ENCODE data around the gene PRPF38B. TPM values are rescaled to one million over a fixed set of nuclear protein-coding genes. Genes with fewer than 3 reads are reported as not detected.

Gene PRPF38B
- total RNA-seq, 2 experiments from 2014 or later: 114 to 120 TPM

GRCh38 chr1:108692724-108693655 lies 880 bp downstream of the PRPF38B start:
- ATAC-seq (ENCODE audit: poor library complexity) (peak; percentile 73), DNase-seq (peak in 13 of 14 experiments; percentile 36 to 95 (median 71))
- Mint-ChIP-seq H3K4me1 (ENCODE audit: low read depth) (peaks cover 59% of the 10 kb centered on the region), H3K4me3 (peak overlapping the region; percentile 95), H3K9me3 (no peaks in the 10 kb centered on the region), H3K36me3 (ENCODE audit: low read depth) (peaks cover 59% of the 10 kb centered on the region), H3K27me3 (no peaks in the 10 kb centered on the region), H3K27ac (peak overlapping the region; percentile 97)
- Histone ChIP-seq H3K9me3 (ENCODE audit: control insufficient read depth in 1 of 2, insufficient read depth in 1 of 2, low read length in 2 of 2) (no peaks in the 10 kb centered on the region), H3K4me3 (ENCODE audit: low read length) (peak overlapping the region; percentile 89), H3K27ac (ENCODE audit: low read depth in 1 of 2, low read length in 2 of 2) (peak overlapping the region; percentile 99), H3K4me1 (ENCODE audit: insufficient read depth, low read length) (peaks cover 27% of the 10 kb centered on the region), H3K36me3 (ENCODE audit: insufficient read depth, low read length) (peaks cover 28% of the 10 kb centered on the region), H3K27me3 (ENCODE audit: control insufficient read depth in 1 of 2, insufficient read depth in 2 of 2, low read length in 2 of 2) (no peaks in the 10 kb centered on the region)
- TF ChIP-seq CTCF (IDR thresholded peaks at IDR 0.05): peak; percentile 65
- CTCF ChIA-PET: interaction anchor here (0.5 to 2.7 kb wide), 22 partner anchors 9 to 407 kb away, joined by 3 to 28 read pairs (median 4); partner anchors contain the start of genes EEIG2, HENMT1 and STXBP3
- POLR2A ChIA-PET: interaction anchor here (0.7 to 5.6 kb wide), 46 partner anchors 8 to 1645 kb away, joined by 3 to 481 read pairs (median 8); partner anchors contain the start of genes AHCYL1, CLCC1, EEIG2 and FNDC7
- intact Hi-C loops (cut with DNase I, micrococcal nuclease): loop anchor here (1.0 to 5.0 kb wide), 13 partner anchors 10 to 420 kb away; partner anchors contain the start of genes EEIG2 (in 1 of the 2), ELAPOR1 (in 1 of the 2), GPSM2 (in 1 of the 2) and STXBP3 (in 1 of the 2)

DNA sequence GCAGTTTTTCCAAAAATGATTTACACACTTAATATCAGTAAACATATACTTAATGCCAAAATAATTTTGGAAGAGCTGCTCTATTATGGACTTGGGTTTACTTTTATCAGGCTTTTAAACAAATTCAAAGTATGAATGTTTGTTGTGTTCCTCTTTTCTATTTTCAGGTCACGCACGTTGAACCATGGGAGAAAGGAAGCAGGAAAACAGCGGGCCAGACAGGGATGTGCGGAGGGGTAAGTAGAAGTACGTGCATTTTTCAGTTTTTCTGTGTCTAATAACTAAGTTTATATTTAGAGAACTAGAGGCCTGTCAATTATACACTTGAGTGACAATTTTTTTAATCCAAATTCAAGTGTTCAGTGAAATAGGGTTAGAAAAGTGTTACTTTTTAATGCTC lies 3.4 kb downstream of the PRPF38B start:
- Mint-ChIP-seq H3K4me1 (ENCODE audit: low read depth) (peaks cover 80% of the 10 kb centered on the region), H3K4me3 (peak overlapping the region; percentile 82), H3K27me3 (no peaks in the 10 kb centered on the region), H3K27ac (peak overlapping the region; percentile 97), H3K36me3 (ENCODE audit: low read depth) (peaks cover 85% of the 10 kb centered on the region), H3K9me3 (no peaks in the 10 kb centered on the region)
- ChIA-PET CTCF (no interaction called here), POLR2A (interaction anchor here (0.7 to 5.6 kb wide), 4 partner anchors 11 to 132 kb away, joined by 3 to 481 read pairs (median 226); partner anchors contain the start of gene HENMT1)
- Histone ChIP-seq H3K27ac (ENCODE audit: low read depth in 1 of 2, low read length in 2 of 2) (peak overlapping the region; percentile 30 to 99), H3K27me3 (ENCODE audit: control insufficient read depth in 1 of 2, insufficient read depth in 2 of 2, low read length in 2 of 2) (no peaks in the 10 kb centered on the region), H3K36me3 (ENCODE audit: insufficient read depth, low read length) (peaks cover 54% of the 10 kb centered on the region), H3K4me1 (ENCODE audit: insufficient read depth, low read length) (peaks cover 31% of the 10 kb centered on the region), H3K9me3 (ENCODE audit: control insufficient read depth in 1 of 2, insufficient read depth in 1 of 2, low read length in 2 of 2) (no peaks in the 10 kb centered on the region), H3K4me3 (ENCODE audit: low read length) (peak overlapping the region; percentile 89)
- no peak for ATAC-seq (ENCODE audit: poor library complexity)
- intact Hi-C loops (cut with DNase I, micrococcal nuclease): no loop called here
- no peak for TF ChIP-seq CTCF (IDR thresholded peaks at IDR 0.05)
- no peak for DNase-seq

- POLR2A ChIA-PET: no interaction called here
- intact Hi-C loops (cut with DNase I, micrococcal nuclease): loop anchor here in 1 of 2 experiments (2.0 kb wide), 1 partner anchor 47 kb away; the partner anchor contains the start of gene STXBP3
- ATAC-seq (ENCODE audit: poor library complexity): no peak
- peak overlapping the region; percentile 82 for H3K4me3 Mint-ChIP-seq
- Histone ChIP-seq H3K4me3 (ENCODE audit: low read length) (peak overlapping the region; percentile 24), H3K9me3 (ENCODE audit: control insufficient read depth in 1 of 2, insufficient read depth in 1 of 2, low read length in 2 of 2) (no peaks in the 10 kb centered on the region), H3K36me3 (ENCODE audit: insufficient read depth, low read length) (peaks cover 72% of the 10 kb centered on the region), H3K27ac (ENCODE audit: low read depth in 1 of 2, low read length in 2 of 2) (peak overlapping the region; percentile 37 to 44), H3K4me1 (ENCODE audit: insufficient read depth, low read length) (peaks cover 38% of the 10 kb centered on the region), H3K27me3 (ENCODE audit: control insufficient read depth in 1 of 2, insufficient read depth in 2 of 2, low read length in 2 of 2) (no peaks in the 10 kb centered on the region)
- DNase-seq: no peak
- TF ChIP-seq CTCF (IDR thresholded peaks at IDR 0.05): no peak
- CTCF ChIA-PET: no interaction called here
- peaks cover 84% of the 10 kb centered on the region for H3K36me3 Mint-ChIP-seq (ENCODE audit: low read depth)
- H3K27ac Mint-ChIP-seq: peak overlapping the region; percentile 97
- peaks cover 76% of the 10 kb centered on the region for H3K4me1 Mint-ChIP-seq (ENCODE audit: low read depth)
- no peaks in the 10 kb centered on the region for H3K9me3 Mint-ChIP-seq
- no peaks in the 10 kb centered on the region for H3K27me3 Mint-ChIP-seq
Measured at GRCh38 chr1:108699375-108700332, 7.5 kb downstream of the PRPF38B start.
